Stimulated activated CD4-positive, alpha-beta T cell treated with anti-CD3 and anti-CD28 coated beads, Interleukin-15, amount 100 ng/mL, for 48 hours (primary cell): Measurements from ENCODE around the gene IL20.

Experiments
- DNase-seq, 2 donors: peaks; one replicate each; pipeline ENCODE4 v3.0.0-alpha.2; 2020; ENCODE audit warnings: low read depth in 2 of 2

The IL20 gene, protein sequence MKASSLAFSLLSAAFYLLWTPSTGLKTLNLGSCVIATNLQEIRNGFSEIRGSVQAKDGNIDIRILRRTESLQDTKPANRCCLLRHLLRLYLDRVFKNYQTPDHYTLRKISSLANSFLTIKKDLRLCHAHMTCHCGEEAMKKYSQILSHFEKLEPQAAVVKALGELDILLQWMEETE

DNA sequence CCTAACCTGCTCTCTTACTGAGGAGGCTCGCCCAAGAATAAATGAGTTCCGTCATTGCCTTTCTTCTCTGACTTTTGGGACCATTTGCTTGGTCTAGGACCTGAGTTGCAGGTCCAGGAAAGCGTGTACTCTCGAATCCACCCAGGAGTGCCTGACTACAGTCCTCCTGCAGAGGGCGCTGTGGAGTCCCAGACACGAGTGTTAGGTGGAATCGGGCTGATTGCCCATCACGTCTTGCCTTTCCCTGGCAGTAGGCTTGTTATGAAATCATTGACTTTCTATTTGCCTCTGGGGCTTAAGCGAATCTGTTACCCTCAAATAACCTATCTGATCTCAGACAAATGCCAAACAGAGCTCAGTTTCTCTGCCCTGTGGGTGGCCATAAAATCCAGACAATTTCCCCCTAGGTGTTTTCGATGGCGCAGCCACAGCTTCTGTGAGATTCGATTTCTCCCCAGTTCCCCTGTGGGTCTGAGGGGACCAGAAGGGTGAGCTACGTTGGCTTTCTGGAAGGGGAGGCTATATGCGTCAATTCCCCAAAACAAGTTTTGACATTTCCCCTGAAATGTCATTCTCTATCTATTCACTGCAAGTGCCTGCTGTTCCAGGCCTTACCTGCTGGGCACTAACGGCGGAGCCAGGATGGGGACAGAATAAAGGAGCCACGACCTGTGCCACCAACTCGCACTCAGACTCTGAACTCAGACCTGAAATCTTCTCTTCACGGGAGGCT is at the start of gene IL20:
Gene IL20 (plus strand): TSS at position 685 of the 733 bp plus-strand sequence. CDS start 230 bp downstream, outside the sequence.
- peak; percentile 81 to 88 for DNase-seq

DNA sequence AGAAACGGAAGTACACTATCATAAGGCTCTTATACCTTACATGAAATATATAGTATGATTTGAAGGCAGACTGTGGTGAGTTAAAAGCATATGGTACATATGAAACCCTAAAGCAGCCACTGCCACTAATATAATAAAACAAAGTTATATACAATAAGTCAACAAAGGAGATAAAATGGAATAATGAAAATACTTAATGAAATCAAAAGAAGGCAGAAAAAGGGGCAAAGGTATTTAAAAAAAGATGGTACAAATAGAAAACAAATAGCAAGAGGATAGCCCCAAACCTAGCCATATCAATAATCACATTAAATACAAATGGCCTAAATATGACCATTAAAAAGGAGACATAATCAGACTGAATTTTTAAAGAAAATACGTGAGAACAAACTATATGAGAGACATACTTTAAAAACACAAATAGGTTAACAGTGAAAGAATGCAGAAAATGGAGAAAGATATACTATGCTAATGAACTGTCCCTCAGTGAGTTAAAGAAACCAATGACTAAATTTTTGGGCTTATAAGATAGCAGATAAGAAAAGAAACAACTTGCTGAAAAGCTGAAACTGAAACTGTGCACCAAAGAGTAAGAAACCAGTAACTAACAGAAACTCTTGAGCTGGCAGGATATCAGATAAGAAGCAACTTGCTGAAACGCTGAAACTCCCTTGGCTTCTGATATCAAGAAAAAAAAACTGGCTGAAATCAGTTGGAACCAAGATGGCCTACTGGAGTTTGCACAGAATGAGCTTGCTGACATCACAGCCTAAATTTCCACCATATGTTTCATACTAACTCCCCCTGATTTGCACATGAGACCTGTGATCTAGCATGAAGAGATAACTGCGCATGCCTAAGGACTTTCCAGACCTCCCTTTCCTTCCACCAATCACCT is 48.8 kb upstream of the IL20 start:
- DNase-seq = no peak

DNA sequence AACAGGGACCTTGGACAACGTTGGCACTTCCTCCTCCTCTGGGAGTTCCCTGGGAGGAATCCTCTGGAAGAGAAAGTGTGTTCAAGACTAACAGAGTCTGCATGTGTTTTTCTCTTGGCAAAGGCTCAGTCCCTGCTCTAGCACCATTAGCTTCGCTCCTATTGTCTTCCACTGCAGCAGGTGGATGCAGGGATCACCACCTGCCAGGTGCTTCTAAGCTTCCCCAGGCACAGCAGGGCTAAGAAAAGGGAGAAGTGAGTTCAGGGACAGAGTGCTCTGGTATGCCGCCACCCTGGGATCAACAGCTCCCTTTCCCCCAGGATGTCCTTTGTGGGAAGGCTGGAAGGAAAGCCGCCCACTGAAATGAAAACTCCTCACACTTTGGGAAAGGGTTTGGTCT is 43.9 kb upstream of the IL20 start:
- no peak for DNase-seq

DNA sequence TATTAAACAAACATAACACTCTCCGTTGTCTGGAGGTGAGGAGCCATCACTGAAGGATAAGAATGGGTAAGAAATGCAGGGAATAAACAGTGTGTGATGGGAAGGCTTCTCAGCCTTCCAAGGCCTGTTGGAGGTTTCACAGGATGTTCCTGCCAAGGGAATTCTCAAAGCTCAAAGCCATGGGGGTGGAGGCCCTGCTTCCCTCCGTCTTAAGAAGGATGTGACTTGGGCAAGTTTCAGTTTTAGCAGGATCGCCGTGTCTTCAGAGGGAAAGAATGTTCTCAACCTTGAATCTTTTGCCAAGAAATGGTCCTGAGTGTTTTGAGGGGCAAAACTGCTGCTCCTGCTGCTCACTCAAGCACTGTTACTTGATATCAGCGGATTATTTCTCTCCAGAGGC is 41.7 kb upstream of the IL20 start:
- DNase-seq = no peak

DNA sequence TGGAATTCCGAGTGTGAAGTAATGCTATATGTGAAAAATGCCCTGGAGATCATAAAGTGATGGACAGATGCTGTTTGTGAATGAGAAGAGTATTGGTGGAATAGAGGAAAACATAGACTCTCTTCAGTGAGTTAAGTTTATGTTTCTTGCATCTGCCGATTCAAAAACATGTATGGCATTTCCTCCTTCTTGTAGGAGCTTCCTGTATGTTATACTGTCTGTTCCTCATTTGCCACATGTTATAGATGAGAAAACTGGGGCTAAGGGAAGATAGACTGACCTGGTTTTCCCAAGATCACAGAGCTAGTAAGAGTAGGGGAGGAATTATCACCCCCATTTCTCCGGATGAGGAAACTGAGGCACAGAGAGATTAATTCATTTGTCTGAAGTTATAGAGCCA is 41.1 kb upstream of the IL20 start:
- DNase-seq = no peak

DNA sequence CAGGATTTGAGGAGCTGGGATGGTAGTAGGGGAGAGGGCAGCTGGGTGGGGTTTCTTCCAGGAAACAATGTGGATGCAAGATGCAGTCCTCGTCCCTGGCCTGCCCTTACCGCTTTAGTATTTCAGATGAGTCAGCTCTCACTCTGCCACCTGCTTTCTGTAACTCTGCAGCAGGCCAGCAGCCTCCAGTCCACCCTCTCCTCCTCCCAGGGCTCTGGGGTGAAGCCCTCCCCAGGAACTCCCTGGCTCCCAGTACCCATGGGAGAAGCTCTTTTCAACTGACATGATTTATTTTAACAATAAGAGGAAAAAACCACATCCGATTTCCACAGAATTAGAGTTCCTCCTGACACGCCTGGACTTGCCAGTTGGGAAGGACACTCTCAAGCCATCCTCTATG is 39.0 kb upstream of the IL20 start:
- DNase-seq = no peak

DNA sequence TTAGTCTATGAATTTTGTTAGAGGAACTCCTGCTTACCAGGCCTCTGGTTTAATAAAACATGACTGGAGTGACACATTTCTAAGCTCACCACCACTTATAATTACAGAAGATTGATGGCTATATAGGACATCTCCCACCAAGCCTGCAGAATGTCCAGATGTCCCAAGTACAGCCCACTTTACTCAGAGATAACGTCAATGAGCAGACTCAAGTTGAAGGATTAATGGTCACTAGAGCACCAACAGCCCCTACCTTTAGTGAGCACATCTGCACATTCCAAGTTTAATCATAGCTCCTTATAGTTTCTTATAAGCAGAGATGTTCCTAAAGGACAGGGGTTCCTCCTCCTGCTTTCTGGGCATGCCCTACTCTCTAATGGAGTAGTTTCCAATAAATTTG is 37.4 kb upstream of the IL20 start:
- no peak for DNase-seq

DNA sequence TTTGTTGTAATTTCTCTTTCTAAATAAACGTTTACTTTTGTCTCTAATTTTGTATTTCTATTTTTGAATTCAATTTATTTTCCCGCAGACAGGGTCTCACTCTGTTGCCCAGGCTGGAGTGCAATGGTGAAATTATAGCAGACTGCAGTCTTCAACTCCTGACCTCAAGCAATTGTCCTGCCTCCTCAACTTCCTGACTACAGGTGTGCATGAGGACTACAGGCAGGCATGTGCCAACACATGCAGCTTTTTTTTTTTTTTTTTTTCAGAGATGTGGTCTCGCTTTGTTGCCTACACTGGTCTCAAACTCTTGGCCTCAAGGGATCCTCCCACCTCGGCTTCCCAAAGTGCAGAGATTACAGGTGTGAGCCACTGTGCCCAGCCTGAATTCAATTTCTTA is 36.7 kb upstream of the IL20 start:
- DNase-seq = no peak

DNA sequence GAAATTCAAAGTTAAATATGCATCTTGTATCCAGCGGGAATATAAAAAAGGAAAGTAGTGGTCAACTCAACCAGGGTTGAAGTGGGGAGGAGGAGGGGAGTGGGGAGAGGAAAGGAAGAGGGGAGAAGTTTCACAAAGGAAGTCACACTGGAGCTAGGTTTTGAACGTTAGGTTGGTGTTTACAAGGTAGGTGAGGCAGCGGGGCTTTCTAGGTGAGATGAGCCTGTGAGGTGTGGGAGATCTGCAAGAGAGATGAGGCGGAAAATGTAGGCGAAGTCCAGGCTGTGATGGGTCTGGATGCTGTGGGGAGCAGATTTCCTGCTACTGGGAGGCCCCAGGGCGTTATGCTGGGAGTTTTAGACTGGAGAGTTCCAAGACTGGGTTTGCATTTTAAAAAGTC is 36.1 kb upstream of the IL20 start:
- no peak for DNase-seq

DNA sequence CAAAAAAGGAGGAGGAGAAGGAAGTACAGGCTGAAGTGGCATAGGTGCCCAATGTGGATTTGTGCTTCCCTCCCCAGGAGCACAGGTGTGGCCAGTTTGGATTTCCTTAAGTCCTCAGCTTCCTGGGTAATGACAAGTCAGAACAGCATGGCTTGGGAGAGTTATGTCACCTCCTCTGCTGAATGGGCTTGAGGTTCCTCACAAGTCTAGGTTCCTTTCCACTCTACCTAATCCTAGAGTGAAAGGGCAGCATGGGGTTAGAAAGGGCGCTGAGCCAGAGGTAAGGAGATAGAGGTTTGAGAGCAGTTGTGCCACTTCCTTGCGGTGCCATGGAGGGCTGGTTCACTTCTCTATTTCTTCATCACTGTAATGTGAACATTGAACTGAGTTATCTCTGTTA is 35.5 kb upstream of the IL20 start:
- DNase-seq = no peak

DNA sequence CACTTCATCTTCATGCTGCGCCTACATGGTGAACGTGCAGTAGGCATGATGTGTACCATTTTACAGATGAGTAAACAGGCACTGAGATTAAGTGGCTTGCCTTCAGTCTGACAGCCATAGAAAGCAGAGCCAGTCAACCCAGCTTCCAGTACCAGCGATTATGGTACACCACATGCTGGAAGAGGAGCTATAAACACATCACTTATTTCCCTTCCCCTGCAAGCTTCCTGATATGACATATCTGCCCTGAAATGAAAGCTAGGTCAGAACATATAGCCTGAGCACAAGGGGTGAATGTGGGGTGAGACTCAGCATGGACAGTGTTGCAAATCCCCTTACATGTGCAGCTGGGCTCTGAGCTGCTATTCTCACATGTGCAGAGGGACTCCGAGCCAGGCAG is 33.8 kb upstream of the IL20 start:
- no peak for DNase-seq

DNA sequence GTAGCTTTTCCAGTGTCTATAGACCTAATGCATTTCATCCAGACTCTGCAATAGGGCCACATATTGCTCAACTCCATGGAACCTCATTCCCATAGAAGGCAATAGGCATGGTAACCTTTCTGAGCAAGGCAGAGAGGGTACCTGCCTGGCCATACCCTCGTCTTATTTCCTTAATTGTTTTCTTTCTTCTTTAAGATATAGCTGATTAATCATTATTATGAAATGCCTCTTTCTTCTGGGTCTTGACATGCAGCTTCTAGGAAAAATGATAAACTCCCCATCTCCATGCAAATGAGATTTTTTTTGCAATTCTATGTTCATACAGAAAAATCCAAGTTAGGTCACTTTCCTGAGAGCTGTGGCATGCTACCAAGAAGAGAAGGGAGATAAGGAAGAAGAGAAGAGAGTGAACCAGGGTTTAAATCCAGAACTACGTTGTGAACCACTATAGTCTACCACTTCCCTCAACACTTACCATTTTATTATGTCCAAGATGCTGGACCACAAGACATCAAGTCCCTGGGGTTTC is 33.0 kb upstream of the IL20 start:
- no peak for DNase-seq

DNA sequence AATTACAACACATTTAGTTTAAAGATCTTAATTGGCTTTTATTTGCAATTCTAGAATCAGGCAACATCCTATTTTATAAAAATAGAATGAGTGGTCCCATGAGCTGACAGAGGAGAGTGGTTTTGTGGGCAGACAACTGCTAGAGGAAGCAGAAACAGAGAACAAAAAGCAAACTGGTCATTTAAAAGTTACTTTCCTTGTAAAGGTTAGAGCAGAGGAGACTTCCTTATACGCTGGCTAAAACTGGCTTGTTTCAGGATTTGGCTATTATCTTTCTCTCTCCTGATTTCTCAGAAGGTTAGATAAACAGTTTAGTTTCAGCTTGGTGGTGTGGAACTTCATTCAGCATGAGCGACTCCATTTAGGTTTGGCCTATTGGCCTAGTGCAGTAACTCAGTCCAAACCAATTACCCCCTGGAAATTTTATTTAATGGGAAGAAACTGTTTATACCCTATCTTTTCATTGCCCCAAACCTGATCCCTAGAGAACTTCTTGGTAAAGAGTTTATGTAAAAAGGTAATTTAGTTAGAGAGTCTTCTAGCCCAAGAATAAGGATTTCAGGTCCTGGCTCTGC is 32.2 kb upstream of the IL20 start:
- no peak for DNase-seq

DNA sequence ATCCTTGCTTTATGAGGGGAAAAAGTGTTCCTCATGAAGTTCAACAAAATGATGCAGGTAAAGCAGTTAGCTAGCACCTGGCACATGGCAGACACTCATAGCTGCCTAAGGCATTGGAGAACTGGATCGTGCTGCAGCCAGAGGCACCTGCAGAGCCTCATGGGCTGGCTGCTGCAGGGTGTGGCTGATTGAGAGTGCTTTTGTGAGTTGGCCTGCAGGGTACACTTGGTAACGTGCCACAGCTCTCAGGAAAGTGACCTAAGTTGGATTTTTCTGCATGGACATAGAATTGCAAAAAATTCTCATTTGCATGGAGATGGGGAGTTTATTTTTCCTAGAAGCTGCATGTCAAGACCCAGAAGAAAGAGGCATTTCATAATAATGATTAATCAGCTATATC is 31.6 kb upstream of the IL20 start:
- no peak for DNase-seq

DNA sequence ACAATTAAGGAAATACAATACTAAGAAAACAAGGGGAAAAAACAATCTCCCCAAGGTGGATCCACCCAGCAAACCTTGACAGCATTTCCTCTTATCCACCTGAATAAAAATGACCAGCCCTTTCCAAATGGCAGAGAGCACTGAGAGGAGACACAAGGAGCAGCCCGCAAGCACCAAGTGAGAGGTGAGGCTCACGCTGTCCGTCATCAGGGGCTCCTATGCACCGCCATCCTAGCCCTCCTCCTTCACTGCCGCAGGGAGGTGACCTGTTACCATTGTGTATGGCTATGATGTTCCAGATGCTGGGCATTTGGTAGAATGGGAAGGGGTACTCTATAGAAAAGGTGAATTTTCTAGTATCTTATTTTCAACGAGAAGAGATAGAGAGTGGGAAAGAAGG is 31.2 kb upstream of the IL20 start:
- DNase-seq = no peak

DNA sequence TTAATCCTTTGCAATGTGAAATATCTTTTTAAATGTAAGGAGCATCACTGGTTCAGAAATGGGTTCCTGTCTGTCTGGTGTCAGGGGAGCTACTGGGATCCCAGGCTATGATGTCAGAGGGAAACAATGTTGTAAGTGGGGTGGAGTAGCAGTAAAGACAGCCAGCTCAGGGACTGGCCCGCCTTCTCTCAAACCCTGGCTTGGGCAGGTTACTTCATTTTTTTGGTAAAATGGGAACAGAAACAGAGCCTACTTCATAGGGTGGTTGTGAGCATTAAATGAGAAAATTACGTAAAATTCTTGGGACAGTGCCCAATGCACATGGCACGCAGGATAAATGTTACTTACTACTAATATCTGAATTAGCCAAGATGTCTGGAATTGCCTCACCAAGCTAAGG is 30.7 kb upstream of the IL20 start:
- DNase-seq = no peak

DNA sequence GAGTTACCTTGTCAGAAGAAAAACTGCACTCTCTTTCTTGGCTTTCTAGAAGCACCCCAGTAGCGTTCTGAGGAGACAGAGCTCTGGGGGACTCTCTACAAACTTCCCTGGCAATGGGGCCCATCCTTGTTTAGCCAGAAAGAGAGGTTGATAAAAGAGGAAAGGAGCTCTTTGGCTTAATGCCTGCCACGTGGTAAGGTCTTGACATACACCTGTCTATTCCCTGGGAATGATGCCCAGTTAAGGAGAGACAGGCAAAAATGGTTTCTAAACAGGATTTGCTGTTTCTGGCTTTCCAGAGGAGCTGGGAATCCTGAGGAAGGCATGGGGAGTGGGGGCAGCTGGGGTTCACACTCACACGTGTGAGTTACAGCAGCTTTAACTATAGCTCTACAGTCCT is 30.2 kb upstream of the IL20 start:
- no peak for DNase-seq

DNA sequence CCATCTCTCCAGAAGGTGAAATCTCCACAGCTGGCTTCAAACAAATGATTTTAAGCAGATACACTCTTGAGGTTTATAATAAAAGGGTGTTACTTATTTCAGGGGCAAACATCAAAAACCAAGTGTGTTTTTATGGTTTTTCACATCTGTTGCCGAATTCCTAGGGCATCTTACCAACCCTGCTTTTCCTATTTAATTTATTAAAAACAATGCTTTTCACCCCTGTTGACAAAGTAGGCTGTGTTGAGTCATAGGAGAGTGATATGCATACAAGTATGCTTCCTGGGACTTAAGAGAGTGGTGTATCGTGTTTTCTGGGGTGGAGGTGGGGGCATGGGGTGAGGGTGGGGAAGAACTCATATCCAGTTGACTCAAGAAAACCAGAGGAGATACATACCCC is 29.3 kb upstream of the IL20 start:
- no peak for DNase-seq

DNA sequence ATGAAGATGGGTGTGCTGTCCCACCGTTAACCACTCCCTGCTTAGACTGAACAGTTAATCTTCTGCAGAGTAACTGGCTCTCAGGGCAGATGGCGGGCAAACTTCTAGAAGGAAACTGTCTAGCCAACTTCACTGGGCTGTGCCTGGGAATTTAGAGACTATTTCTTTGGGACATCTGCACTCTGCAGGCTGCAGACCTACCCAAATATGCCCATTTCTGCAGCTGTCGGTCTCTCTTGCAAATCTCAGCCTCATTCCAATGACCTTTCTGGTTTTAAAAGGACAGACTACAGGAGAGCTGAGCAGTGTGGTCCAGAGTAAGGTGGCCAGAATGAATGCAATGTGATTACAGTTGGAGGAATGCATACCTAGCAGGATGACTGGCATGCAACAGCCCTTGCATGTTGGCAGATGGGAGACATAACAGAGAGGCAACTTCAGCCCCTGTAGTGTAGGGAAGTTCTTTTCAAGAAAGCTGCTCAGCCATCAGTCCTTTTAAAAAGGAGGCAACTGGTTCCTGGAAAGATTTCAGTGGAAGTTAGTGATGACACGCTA is 26.3 kb upstream of the IL20 start:
- no peak for DNase-seq

DNA sequence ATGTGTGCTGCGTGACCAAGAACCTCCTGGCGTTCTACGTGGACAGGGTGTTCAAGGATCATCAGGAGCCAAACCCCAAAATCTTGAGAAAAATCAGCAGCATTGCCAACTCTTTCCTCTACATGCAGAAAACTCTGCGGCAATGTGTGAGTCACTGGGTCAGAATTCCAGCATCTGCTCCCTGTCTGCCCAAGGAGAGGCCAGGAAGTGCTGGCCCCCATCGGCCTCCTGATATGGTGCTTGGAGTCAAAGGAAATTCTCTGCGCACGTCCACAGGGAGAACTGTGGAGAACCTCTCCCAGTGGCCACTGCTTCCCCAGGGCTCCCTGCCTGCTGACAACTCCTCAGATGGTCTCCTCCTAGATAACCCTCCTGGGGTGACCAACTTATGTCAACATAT is 25.6 kb upstream of the IL20 start:
- DNase-seq = no peak

DNA sequence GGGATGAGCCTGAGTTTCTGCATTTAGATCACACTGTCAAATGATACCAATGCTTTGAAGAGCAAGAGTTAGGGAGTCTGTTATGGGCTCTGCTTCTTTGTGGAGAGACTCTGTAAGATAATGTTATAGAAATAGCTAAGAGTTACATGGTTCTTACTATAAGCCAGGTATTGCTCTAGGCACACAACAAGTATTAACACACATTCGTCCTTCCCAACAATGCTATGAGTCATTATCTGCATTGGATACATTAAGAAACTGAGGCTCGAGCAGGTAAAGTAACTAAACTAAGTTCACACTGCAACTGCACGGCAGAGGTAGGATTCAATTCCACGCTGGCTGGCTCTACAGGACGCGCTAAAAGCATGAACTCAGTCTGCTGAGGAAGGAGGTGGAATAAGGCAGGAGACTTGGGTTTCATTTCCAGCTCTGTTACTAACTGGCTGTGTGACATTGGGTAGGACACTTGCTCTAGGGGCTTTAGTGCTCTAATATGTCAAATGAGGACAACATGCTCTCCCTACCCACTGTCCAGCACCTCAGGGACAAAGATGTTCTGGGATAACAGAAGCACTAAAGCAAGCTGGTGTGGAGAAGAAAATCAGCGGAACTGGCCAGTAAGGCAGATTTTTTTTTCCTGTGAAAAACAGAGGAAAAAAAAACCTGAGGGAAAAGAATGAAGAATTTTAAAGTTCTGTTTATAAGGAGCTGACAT is 23.7 kb upstream of the IL20 start:
- no peak for DNase-seq
